B cell (primary cell): ENCODE results near the gene DIPK1A. TPM values are rescaled to one million over a fixed set of nuclear protein-coding genes. Genes with fewer than 3 reads are reported as not detected.

ENCODE experiments used
- ATAC-seq: fragments of 200-7000 bp; cut with Tn5 transposase; one replicate; pipeline ENCODE4 v1.10.0; 2021; ENCODE audit warnings: low read depth, mild to moderate bottlenecking, moderate number of reproducible peaks, moderate library complexity
- CTCF ChIA-PET: fragments of 350-600 bp; sonication (Branson Sonifier 250); formaldehyde crosslinking; loops from one replicate; lab custom pipeline; 2021; ENCODE audit warnings: antibody characterized with exemption, inconsistent platforms; lab: Charles Lee
- POLR2A ChIA-PET: fragments of 350-600 bp; sonication (Branson Sonifier 250); formaldehyde crosslinking; loops from one replicate; lab custom pipeline; 2021; ENCODE audit warnings: antibody characterized with exemption; lab: Charles Lee
- DNase-seq: peaks from one replicate; pipeline ENCODE4 v3.0.0; 2013
- H2AFZ ChIP-seq: 2 replicates; pipeline ENCODE4 v1.6.1; 2012; ENCODE audit warnings: mild to moderate bottlenecking, low read depth, low read length; ENCODE audit not compliant: insufficient read depth, poor library complexity, severe bottlenecking
- H3K27ac ChIP-seq, 2 donors: 1 replicate in 1 of 2; 2 replicates in 1 of 2; pipeline ENCODE4 v1.5.1; 2012 to 2013; ENCODE audit warnings: low read length in 2 of 2, mild to moderate bottlenecking in 2 of 2, moderate library complexity in 1 of 2
- H3K27me3 ChIP-seq, 4 experiments: fragments of 200-600 bp in 1 of 4; sonication (generic) in 1 of 4; replicated peaks in 1 of 4; 1 replicate in 2 of 4; 2 replicates in 2 of 4; pipeline versions ENCODE4 v1.6.1 to v1.7.0; 2013 to 2016; ENCODE audit warnings: low read length in 3 of 4, mild to moderate bottlenecking in 2 of 4, mixed read lengths in 1 of 4, moderate library complexity in 1 of 4; ENCODE audit not compliant: insufficient read depth in 4 of 4, control insufficient read depth in 3 of 4; ENCODE audit errors: control extremely low read depth in 1 of 4
- H3K36me3 ChIP-seq, 2 experiments: replicated peaks in 1 of 2; 1 replicate in 1 of 2; 2 replicates in 1 of 2; pipeline versions ENCODE4 v1.6.1 to v1.7.1; 2013; ENCODE audit warnings: low read length in 1 of 2; ENCODE audit not compliant: insufficient read depth in 2 of 2, control insufficient read depth in 1 of 2; ENCODE audit errors: control extremely low read depth in 1 of 2, extremely low read depth in 1 of 2
- H3K4me1 ChIP-seq, 2 donors: fragments of 200-600 bp in 1 of 2; sonication (generic) in 1 of 2; 1 replicate in 1 of 2; 2 replicates in 1 of 2; pipeline versions ENCODE4 v1.5.1 to v1.6.1; 2013 to 2017; ENCODE audit warnings: low read length in 2 of 2; ENCODE audit not compliant: control insufficient read depth in 2 of 2, insufficient read depth in 2 of 2
- H3K4me2 ChIP-seq: replicated peaks from 2 replicates; pipeline ENCODE3; 2012; ENCODE audit warnings: mild to moderate bottlenecking, low read depth, low read length; ENCODE audit not compliant: poor library complexity, severe bottlenecking
- H3K4me3 ChIP-seq, 5 experiments: fragments of 200-600 bp in 1 of 5; sonication (generic) in 1 of 5; 1 replicate in 3 of 5; 2 replicates in 2 of 5; pipeline versions ENCODE4 v1.5.1 to v1.7.0; 2011 to 2016; ENCODE audit warnings: low read length in 4 of 5, mild to moderate bottlenecking in 4 of 5, low read depth in 2 of 5, control low read depth in 1 of 5, moderate library complexity in 1 of 5; ENCODE audit not compliant: insufficient read depth in 1 of 5; ENCODE audit errors: control extremely low read depth in 1 of 5, extremely low read depth in 1 of 5
- H3K79me2 ChIP-seq: fragments of 200-600 bp; sonication (generic); one replicate; pipeline ENCODE4 v1.6.0; 2016; ENCODE audit warnings: low read length; ENCODE audit not compliant: control insufficient read depth, insufficient read depth
- H3K9ac ChIP-seq: fragments of 200-600 bp; sonication (generic); 2 replicates; pipeline ENCODE4 v1.6.1; 2017; ENCODE audit warnings: mild to moderate bottlenecking, low read length, moderate library complexity
- H3K9me3 ChIP-seq, 3 donors: one replicate each; pipeline versions ENCODE4 v1.6.1 to v1.7.1; 2013; ENCODE audit warnings: low read length in 2 of 3; ENCODE audit not compliant: control insufficient read depth in 2 of 3, insufficient read depth in 1 of 3; ENCODE audit errors: control extremely low read depth in 1 of 3
- H4K20me1 ChIP-seq: 2 replicates; pipeline ENCODE4 v1.6.0; 2012; ENCODE audit warnings: mild to moderate bottlenecking, low read length; ENCODE audit not compliant: insufficient read depth, control insufficient read depth, poor library complexity, severe bottlenecking
- H3K27ac Mint-ChIP-seq: one replicate; pipeline ENCODE4 v1.8.0; 2021; ENCODE audit warnings: mixed read lengths
- H3K27me3 Mint-ChIP-seq: one replicate; pipeline ENCODE4 v1.8.0; 2021; ENCODE audit warnings: mixed read lengths
- H3K4me1 Mint-ChIP-seq: one replicate; pipeline ENCODE4 v1.8.0; 2021; ENCODE audit warnings: mixed read lengths
- H3K4me3 Mint-ChIP-seq: one replicate; pipeline ENCODE4 v1.8.0; 2021; ENCODE audit warnings: mixed read lengths
- H3K9me3 Mint-ChIP-seq: one replicate; pipeline ENCODE4 v1.8.0; 2022; ENCODE audit warnings: mixed read lengths; ENCODE audit not compliant: insufficient read depth
- EZH2 ChIP-seq: IDR thresholded peaks from 2 replicates; pipeline ENCODE4 v1.6.1; 2012; ENCODE audit warnings: borderline replicate concordance, low read depth, mild to moderate bottlenecking, moderate library complexity, low read length; ENCODE audit not compliant: insufficient read depth, poor library complexity, severe bottlenecking
- WGBS: methylation state at CpG from one replicate; pipeline ENCODE4 v1.1.5; 2013; ENCODE audit warnings: missing lambda C conversion rate; ENCODE audit not compliant: insufficient coverage; 5-methylcytosine and 5-hydroxymethylcytosine counted together
- intact Hi-C: fragments of 100-400 bp; cut with micrococcal nuclease; formaldehyde crosslinking; loops from one replicate; pipeline ENCODE4 v1.10.0; 2022
- polyA plus RNA-seq: library from polyadenylated mRNA; depleted of rRNA; stranded (reverse); fragments of >200 nt; gene quantifications from 2 replicates; pipeline ENCODE4 v1.2.3, GENCODE V29; 2012
- total RNA-seq, 2 donors: library from RNA; stranded (reverse); fragments of 120-200 nt in 1 of 2; gene quantifications; 1 replicate in 1 of 2; 2 replicates in 1 of 2; pipeline versions ENCODE4 v1.2.3 to v1.2.4, GENCODE V29; 2013 to 2022
- TF ChIP-seq, protein P1 (sequence below): fragments of 200-600 bp; IDR thresholded peaks from one replicate; pipeline ENCODE4 v1.8.0; 2022; ENCODE audit warnings: antibody characterized with exemption, mild to moderate bottlenecking

DIPK1A gene
- total and polyA plus RNA-seq, 2 donors (not counting 1 experiment from before 2014, with no cell fraction given): 10.7 to 22.7 TPM

- no peak overlapping the region for H3K4me3 ChIP-seq
- ChIA-PET POLR2A (interaction anchor here (1.1 to 1.6 kb wide), 2 partner anchors 15 to 31 kb away, joined by 3 to 6 read pairs; no protein-coding TSS in a partner anchor), CTCF (interaction anchor here (0.7 to 5.0 kb wide), 9 partner anchors 10 to 132 kb away, joined by 3 to 44 read pairs (median 11); partner anchors contain the start of gene DIPK1A)
- H3K36me3 ChIP-seq: no peaks in the 10 kb centered on the region
- ATAC-seq (no peak), DNase-seq (peak; percentile 29)
- peak overlapping the region; percentile 37 for H3K4me3 Mint-ChIP-seq
- H3K9me3 ChIP-seq: no peaks in the 10 kb centered on the region
- H3K27ac ChIP-seq: peak overlapping the region in 1 of 2 donors; percentile 55
- no peaks in the 10 kb centered on the region for H3K27me3 ChIP-seq
- H3K4me2 ChIP-seq: peak overlapping the region; percentile 61
- H3K4me1 Mint-ChIP-seq: peaks cover 42% of the 10 kb centered on the region
- H3K4me1 ChIP-seq: peaks cover 35 to 41% of the 10 kb centered on the region in 2 donors
- peaks cover 4% of the 10 kb centered on the region for H3K79me2 ChIP-seq
- no peaks in the 10 kb centered on the region for H3K27me3 Mint-ChIP-seq
- WGBS: no CpG with 5 or more reads among the region's 1 CpG
- TF ChIP-seq, protein P1, sequence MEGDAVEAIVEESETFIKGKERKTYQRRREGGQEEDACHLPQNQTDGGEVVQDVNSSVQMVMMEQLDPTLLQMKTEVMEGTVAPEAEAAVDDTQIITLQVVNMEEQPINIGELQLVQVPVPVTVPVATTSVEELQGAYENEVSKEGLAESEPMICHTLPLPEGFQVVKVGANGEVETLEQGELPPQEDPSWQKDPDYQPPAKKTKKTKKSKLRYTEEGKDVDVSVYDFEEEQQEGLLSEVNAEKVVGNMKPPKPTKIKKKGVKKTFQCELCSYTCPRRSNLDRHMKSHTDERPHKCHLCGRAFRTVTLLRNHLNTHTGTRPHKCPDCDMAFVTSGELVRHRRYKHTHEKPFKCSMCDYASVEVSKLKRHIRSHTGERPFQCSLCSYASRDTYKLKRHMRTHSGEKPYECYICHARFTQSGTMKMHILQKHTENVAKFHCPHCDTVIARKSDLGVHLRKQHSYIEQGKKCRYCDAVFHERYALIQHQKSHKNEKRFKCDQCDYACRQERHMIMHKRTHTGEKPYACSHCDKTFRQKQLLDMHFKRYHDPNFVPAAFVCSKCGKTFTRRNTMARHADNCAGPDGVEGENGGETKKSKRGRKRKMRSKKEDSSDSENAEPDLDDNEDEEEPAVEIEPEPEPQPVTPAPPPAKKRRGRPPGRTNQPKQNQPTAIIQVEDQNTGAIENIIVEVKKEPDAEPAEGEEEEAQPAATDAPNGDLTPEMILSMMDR: no peak
- no peak for TF ChIP-seq EZH2
- H2AFZ ChIP-seq: no peak overlapping the region
- peak overlapping the region; percentile 29 for H3K9ac ChIP-seq
- H4K20me1 ChIP-seq: no peaks in the 10 kb centered on the region
- intact Hi-C loops: loop anchor here (1.0 to 5.0 kb wide), 2 partner anchors 10 to 39 kb away; no protein-coding TSS in a partner anchor
- H3K9me3 Mint-ChIP-seq: no peaks in the 10 kb centered on the region
- peak overlapping the region; percentile 78 for H3K27ac Mint-ChIP-seq
Measured at GRCh38 chr1:92990828-92991227, 29.6 kb upstream of the DIPK1A start.

DNA sequence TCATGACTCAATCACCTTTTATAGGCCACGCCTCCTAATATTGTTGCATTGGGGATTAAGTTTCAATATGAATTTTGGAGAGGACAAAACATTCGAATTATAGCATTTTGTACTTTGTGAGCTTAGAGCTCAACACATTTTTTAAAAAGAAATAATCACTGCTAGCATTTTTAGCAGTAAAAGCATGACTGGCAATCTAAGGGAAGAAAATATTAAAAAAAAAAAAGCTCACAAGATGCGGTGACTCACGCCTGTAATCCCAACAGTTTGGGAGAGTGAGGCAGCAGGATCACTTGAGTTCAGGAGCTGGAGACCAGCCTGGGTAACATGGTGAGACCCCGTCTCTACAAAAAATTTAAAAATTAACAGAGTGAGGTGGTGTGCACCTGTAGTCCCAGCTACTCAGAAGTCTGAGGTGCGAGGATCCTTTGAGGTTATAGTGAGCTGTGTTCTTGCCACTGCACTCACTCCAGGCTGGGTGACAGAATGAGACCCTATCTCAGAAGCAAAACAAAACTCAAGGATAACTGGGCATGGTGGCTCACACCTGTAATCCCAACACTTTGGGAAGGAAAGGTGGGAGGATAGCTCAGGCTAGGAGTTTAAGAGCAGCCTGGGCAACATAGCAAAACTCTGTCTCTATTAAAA lies 28.8 kb upstream of the DIPK1A start:
- DNase-seq: no peak
- no peak for ATAC-seq
- Histone ChIP-seq H3K9ac (no peak overlapping the region), H3K27me3 (no peaks in the 10 kb centered on the region), H3K9me3 (no peaks in the 10 kb centered on the region), H3K4me2 (peak overlapping the region; percentile 61), H3K79me2 (peaks cover 4% of the 10 kb centered on the region), H4K20me1 (no peaks in the 10 kb centered on the region), H3K27ac (no peak overlapping the region), H3K4me3 (no peak overlapping the region), H3K4me1 (peaks cover 35 to 41% of the 10 kb centered on the region in 2 donors), H2AFZ (no peak overlapping the region), H3K36me3 (no peaks in the 10 kb centered on the region)
- WGBS: 100% methylated on average over 2 of the region's 6 CpGs
- Mint-ChIP-seq H3K4me1 (peaks cover 46% of the 10 kb centered on the region), H3K27me3 (no peaks in the 10 kb centered on the region), H3K9me3 (no peaks in the 10 kb centered on the region), H3K4me3 (no peak overlapping the region), H3K27ac (peak overlapping the region; percentile 65)
- intact Hi-C loops: loop anchor here (1.0 to 5.0 kb wide), 2 partner anchors 9 to 38 kb away; no protein-coding TSS in a partner anchor
- no peak for TF ChIP-seq EZH2
- TF ChIP-seq, protein P1: no peak
- ChIA-PET POLR2A (interaction anchor here (0.9 to 1.6 kb wide), 4 partner anchors 14 to 41 kb away, joined by 3 to 6 read pairs (median 4); no protein-coding TSS in a partner anchor), CTCF (interaction anchor here (0.6 to 5.0 kb wide), 11 partner anchors 9 to 241 kb away, joined by 3 to 44 read pairs (median 6); partner anchors contain the start of gene DIPK1A)
